ENCODE measurements around the gene DRGX.
A peak's percentile ranks its signal among the peaks of the same experiment; 100 is the strongest.

The DRGX gene

DNA sequence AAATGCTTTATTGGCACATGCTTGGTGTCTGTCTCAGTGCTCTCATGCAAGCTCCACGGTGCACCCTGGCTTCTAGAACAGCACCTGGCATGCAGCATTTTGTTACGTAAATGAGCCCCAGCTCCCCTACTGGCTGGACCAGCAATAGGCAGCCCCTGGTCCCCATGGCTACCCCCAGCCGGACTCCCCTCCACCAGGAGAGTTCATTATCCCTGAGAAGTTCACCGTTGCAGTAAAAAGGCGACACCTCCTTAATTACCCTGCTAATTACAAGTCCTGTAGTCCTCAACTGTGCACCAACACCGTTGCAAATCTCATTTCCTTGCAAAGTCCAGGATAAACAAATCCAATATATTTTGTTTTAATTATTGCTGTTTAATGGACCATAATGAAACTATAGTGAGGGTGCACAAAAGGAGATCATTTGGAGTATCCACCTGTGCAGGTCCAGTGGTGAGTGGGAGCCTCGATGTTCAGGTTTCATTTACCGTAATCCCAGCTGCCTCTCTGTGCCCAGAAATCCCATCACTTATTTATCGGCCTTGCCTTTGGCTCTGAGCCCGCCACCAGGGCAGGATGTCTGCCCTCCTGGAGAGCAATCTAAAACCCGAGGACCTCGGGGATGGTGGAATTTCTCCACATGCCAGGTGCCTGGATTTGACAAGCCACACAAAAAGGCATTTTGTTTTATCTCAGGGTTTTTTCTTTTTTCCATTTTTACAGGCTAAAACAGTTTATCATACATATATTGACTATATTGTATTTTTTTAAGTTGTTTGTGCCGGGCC lies 12.8 kb upstream of the DRGX start:
- H3K4me3 ChIP-seq (ENCODE audit: low read depth, low read length): no peak overlapping the region
- TF ChIP-seq, protein P1, sequence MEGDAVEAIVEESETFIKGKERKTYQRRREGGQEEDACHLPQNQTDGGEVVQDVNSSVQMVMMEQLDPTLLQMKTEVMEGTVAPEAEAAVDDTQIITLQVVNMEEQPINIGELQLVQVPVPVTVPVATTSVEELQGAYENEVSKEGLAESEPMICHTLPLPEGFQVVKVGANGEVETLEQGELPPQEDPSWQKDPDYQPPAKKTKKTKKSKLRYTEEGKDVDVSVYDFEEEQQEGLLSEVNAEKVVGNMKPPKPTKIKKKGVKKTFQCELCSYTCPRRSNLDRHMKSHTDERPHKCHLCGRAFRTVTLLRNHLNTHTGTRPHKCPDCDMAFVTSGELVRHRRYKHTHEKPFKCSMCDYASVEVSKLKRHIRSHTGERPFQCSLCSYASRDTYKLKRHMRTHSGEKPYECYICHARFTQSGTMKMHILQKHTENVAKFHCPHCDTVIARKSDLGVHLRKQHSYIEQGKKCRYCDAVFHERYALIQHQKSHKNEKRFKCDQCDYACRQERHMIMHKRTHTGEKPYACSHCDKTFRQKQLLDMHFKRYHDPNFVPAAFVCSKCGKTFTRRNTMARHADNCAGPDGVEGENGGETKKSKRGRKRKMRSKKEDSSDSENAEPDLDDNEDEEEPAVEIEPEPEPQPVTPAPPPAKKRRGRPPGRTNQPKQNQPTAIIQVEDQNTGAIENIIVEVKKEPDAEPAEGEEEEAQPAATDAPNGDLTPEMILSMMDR (IDR thresholded peaks at IDR 0.05; ENCODE audit: borderline replicate concordance, insufficient read depth, low read depth, low read length): peak; percentile 44; the same call in 1 of the 2 replicates

DNA sequence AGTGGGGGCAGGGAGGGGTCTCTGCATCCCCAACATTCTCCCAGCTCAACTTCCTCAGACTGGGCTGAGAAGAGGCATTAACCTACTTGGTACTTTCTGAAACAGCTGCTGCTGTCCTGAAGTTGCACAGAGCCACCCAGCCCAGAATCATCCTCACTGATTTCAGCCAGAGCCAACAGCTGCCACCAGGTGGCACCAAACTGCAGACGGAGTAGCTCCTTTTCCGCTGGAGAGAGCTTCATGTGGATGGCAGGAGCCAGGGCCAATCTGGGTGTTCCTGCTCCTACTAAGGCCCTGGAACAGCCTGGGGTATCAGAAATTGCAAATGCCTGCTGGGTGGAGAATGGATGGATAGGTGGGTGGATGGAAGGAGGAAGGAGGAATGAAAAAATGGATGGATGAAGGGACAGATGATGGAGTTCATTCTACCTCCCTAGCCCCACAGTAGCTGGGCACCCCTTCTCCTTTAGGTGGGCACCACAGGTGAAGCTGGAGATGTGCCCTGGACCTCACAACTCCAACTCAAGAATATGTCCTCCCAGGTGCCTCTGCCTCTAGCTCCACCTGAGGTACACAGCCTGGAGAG lies 11.8 kb upstream of the DRGX start:
- no peak overlapping the region for H3K4me3 ChIP-seq (ENCODE audit: low read depth, low read length)
- TF ChIP-seq, protein P1 (IDR thresholded peaks at IDR 0.05; ENCODE audit: borderline replicate concordance, insufficient read depth, low read depth, low read length): peak; percentile 89

DNA sequence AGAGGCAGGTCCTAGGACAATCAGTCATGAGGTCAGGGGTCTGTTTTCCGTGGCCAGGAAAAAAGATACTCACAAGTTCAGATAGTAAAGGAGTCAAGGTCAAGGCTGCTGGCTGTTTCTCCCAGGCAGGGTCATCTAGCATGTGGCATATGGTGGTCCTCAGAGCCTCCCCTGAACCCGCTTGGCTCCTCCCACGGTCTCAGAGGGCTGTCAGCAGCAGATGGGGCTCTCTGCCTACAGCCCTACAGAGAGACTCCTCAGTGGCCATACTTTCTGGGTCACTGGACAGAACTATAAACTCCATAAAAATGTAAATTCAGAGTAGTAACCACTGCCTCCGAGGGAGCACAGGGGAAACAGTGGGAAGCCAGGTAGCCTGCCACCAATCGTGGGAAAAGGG lies 11.3 kb upstream of the DRGX start:
- TF ChIP-seq, protein P1 (IDR thresholded peaks at IDR 0.05; ENCODE audit: borderline replicate concordance, insufficient read depth, low read depth, low read length): no peak

DNA sequence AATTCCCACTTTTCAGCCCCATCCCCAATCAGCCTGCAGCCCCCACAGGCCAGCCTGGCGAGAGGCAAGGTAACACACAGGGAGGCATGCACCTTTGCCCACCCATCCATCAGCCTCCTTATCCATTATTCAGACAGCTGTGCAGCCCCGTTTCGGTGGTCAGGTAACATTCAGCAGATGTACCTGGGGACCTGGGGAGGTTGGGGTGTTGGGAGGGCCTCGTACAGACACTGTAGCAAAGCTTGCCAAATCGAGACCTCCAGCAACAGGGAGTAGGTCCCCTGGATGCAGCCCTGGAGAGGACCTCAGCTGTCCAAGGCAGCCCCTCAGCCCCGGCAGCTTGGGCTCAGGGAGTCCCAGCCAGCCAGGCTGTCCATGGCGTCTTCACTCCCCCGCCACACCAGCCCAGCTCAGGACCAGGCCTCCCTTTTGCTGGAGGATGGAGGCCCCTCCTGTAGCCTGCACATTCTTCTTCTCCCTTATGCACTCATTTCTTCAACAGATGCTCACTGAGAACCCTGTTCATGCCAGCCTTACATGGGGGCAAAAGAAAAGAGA lies 8.5 kb upstream of the DRGX start:
- no peak overlapping the region for H3K4me3 ChIP-seq (ENCODE audit: low read depth, low read length)
- TF ChIP-seq, protein P1 (IDR thresholded peaks at IDR 0.05; ENCODE audit: borderline replicate concordance, insufficient read depth, low read depth, low read length): no peak

More for the DNA sequence above, 11.3 kb upstream of the DRGX start:
- no peak overlapping the region for H3K4me3 ChIP-seq (ENCODE audit: low read depth, low read length)

DNA sequence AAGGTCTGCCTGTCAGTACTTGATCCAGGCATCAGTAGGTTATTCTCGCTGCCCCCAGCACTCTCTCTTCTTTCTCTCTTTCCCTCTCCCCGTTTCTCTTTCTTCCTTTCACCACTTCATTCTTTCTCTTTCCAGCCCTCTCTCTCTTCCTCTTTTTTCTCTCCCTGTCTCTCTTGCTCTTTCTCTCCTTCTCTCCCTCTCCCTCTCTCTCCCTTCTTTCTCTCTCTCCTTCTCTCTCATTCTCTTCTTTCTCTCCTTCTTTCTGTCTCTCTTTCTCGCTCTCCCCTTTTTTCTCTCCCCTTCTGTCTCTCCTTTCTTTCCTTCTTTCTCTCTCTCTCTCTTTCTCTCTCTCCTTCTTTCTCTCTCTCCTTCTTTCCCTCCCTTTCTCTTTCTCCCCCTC lies 7.5 kb upstream of the DRGX start:
- TF ChIP-seq, protein P1 (IDR thresholded peaks at IDR 0.05; ENCODE audit: borderline replicate concordance, insufficient read depth, low read depth, low read length): no peak
- H3K4me3 ChIP-seq (ENCODE audit: low read depth, low read length): no peak overlapping the region

DNA sequence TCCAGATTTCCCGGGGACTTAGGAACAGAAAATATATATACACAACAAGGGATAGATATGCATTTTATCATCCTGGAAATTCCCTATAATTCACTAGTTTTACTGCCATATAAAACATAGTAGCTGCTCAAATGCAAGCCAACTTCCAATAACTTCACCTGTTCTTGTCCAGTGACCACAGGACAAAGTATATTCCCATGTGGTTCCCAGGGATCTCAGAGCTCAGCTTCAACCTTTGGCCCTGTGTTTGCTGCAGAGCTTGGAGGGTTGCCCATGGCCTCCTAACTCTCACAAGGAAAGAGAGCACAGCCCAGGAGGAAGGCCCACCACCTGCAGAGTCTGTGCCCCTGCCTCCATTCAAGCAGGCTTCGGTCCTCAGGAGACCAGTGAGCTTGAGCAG lies 4.5 kb upstream of the DRGX start:
- TF ChIP-seq, protein P1 (IDR thresholded peaks at IDR 0.05; ENCODE audit: borderline replicate concordance, insufficient read depth, low read depth, low read length): no peak
- H3K4me3 ChIP-seq (ENCODE audit: low read depth, low read length): no peak overlapping the region

Measured in GM12875 (cell line).